HepG2 (cell line): ENCODE measurements around the gene DHX58. TPM values are rescaled to one million over a fixed set of nuclear protein-coding genes. Genes with fewer than 3 reads are reported as not detected.

Experiments
- ARID5B ChIP-seq: IDR thresholded peaks from 2 replicates; pipeline ENCODE4 v1.4.0; 2020; ENCODE audit warnings: mild to moderate bottlenecking, missing genetic modification reagents
- ATF1 ChIP-seq: IDR thresholded peaks from 2 replicates; pipeline ENCODE4 v1.6.1; 2016; ENCODE audit warnings: mild to moderate bottlenecking, control low read depth
- CCDC6 ChIP-seq: sonication (generic); formaldehyde crosslinking; IDR thresholded peaks from 2 replicates; pipeline ENCODE4 v1.8.1; 2022; ENCODE audit warnings: mild to moderate bottlenecking, missing genetic modification reagents, moderate library complexity
- CREB1 ChIP-seq, 2 experiments: fragments of 450-650 bp in 1 of 2; IDR thresholded peaks; 2 replicates each; pipeline ENCODE4 v1.6.1; 2016 to 2017; ENCODE audit warnings: control low read depth in 1 of 2, mild to moderate bottlenecking in 1 of 2, missing compliant biosample characterization in 1 of 2, missing genetic modification characterization in 1 of 2
- ELF3 ChIP-seq: IDR thresholded peaks from 2 replicates; pipeline ENCODE4 v1.6.1; 2016; ENCODE audit warnings: missing genetic modification reagents, missing compliant biosample characterization
- EP300 ChIP-seq, 3 experiments: sonication (generic) in 1 of 3; formaldehyde crosslinking in 1 of 3; IDR thresholded peaks; 2 replicates each; pipeline versions ENCODE4 v1.5.1 to v1.6.1; 2011 to 2020; ENCODE audit warnings: low read depth in 2 of 3, low read length in 2 of 3, borderline replicate concordance in 1 of 3, improper control_type of control experiment in 1 of 3, mild to moderate bottlenecking in 1 of 3, missing genetic modification reagents in 1 of 3, moderate library complexity in 1 of 3
- FIP1L1 ChIP-seq: fragments of 200-400 bp; formaldehyde crosslinking; IDR thresholded peaks from 2 replicates; pipeline ENCODE4 v1.6.1; 2018; ENCODE audit warnings: low read depth, mild to moderate bottlenecking, low read length, moderate library complexity, borderline replicate concordance; ENCODE audit not compliant: insufficient read depth
- GTF2F1 ChIP-seq: fragments of 150-350 bp; IDR thresholded peaks from 2 replicates; pipeline ENCODE4 v1.6.1; 2014; ENCODE audit warnings: low read length
- HBP1 ChIP-seq: IDR thresholded peaks from 2 replicates; pipeline ENCODE4 v1.6.1; 2016; ENCODE audit warnings: low read depth, control low read depth
- KDM6A ChIP-seq: IDR thresholded peaks from 2 replicates; pipeline ENCODE4 v1.6.1; 2016; ENCODE audit warnings: low read depth
- NR2F1 ChIP-seq, 2 experiments: fragments of 450-650 bp in 1 of 2; formaldehyde crosslinking in 1 of 2; IDR thresholded peaks; 2 replicates each; pipeline versions ENCODE4 v1.5.0 to v1.6.1; 2016 to 2020; ENCODE audit warnings: mild to moderate bottlenecking in 1 of 2, missing compliant biosample characterization in 1 of 2, missing genetic modification reagents in 1 of 2, moderate library complexity in 1 of 2
- SAP130 ChIP-seq: IDR thresholded peaks from 2 replicates; pipeline ENCODE4 v1.6.1; 2016; ENCODE audit warnings: low read depth
- TBX3 ChIP-seq: fragments of 450-650 bp; IDR thresholded peaks from 2 replicates; pipeline ENCODE4 v1.6.1; 2017; ENCODE audit warnings: antibody characterized with exemption, mild to moderate bottlenecking, inconsistent platforms, borderline replicate concordance
- TMF1 ChIP-seq: sonication (generic); formaldehyde crosslinking; IDR thresholded peaks from 2 replicates; pipeline ENCODE4 v1.8.1; 2022; ENCODE audit warnings: low read depth, missing genetic modification reagents
- ZMYM4 ChIP-seq: sonication (generic); formaldehyde crosslinking; IDR thresholded peaks from 2 replicates; pipeline ENCODE4 v1.8.1; 2023; ENCODE audit warnings: mild to moderate bottlenecking, missing genetic modification reagents
- ZNF136 ChIP-seq: sonication (generic); formaldehyde crosslinking; IDR thresholded peaks from 2 replicates; pipeline ENCODE4 v1.8.1; 2022; ENCODE audit warnings: low read depth, mild to moderate bottlenecking, moderate library complexity, missing genetic modification reagents
- ZNF264 ChIP-seq: sonication (generic); formaldehyde crosslinking; IDR thresholded peaks from 2 replicates; pipeline ENCODE4 v1.4.0; 2020; ENCODE audit warnings: missing genetic modification reagents
- ZNF331 ChIP-seq: sonication (generic); formaldehyde crosslinking; IDR thresholded peaks from 2 replicates; pipeline ENCODE4 v1.4.0; 2020; ENCODE audit warnings: missing genetic modification reagents
- ZNF431 ChIP-seq: sonication (generic); formaldehyde crosslinking; IDR thresholded peaks from 2 replicates; pipeline ENCODE4 v1.9.0; 2022; ENCODE audit warnings: missing genetic modification reagents, low read depth, mild to moderate bottlenecking, borderline replicate concordance
- ZNF580 ChIP-seq: IDR thresholded peaks from 2 replicates; pipeline ENCODE4 v1.6.1; 2016; ENCODE audit warnings: low read depth, borderline replicate concordance
- ZNF614 ChIP-seq: IDR thresholded peaks from 2 replicates; pipeline ENCODE4 v1.6.1; 2018; ENCODE audit warnings: missing biosample characterization, missing genetic modification reagents, inconsistent platforms, borderline replicate concordance
- ZNF709 ChIP-seq: sonication (generic); formaldehyde crosslinking; IDR thresholded peaks from 2 replicates; pipeline ENCODE4 v1.5.0; 2020; ENCODE audit warnings: mild to moderate bottlenecking, missing genetic modification reagents
- ZNF879 ChIP-seq: sonication (generic); formaldehyde crosslinking; IDR thresholded peaks from 2 replicates; pipeline ENCODE4 v1.8.1; 2023; ENCODE audit warnings: missing genetic modification reagents
- polyA plus RNA-seq, 8 experiments: library from polyadenylated mRNA; depleted of rRNA in 3 of 8; stranded (reverse) in 7 of 8; unstranded in 1 of 8; fragments of >200 nt; fragmentation: Illumina TruSeq in 4 of 8; extraction: Trizol in 4 of 8; gene quantifications; 2 replicates each; pipeline versions ENCODE4 v1.2.1 to v1.2.3, GENCODE V29; 2011 to 2016; ENCODE audit warnings: low read depth in 4 of 8, missing spikeins in 1 of 8, mixed read lengths in 1 of 8; ENCODE audit not compliant: insufficient read depth in 1 of 8
- total RNA-seq, 5 experiments: library from RNA; depleted of rRNA; stranded (reverse); fragments of >200 nt; fragmentation: Illumina TruSeq; extraction: Trizol; gene quantifications; 2 replicates each; pipeline ENCODE4 v1.2.3, GENCODE V29; 2016; ENCODE audit warnings: low read depth in 1 of 5

Gene DHX58
- total and polyA plus RNA-seq, 2 of the 13 experiments (the other 11 are each of a cell fraction or from before 2014, with no cell fraction given), result 6.7 to 7.8 TPM

GRCh38 chr17:42135664-42136653 lies 23.4 kb upstream of the DHX58 start (continued):
- 0 out of 2 replicates have a peak, but pooled peaks have one; percentile 57 for TF ChIP-seq ZNF614 (CRISPR knock-in tag)
- TF ChIP-seq TBX3, result no peak
- TF ChIP-seq GTF2F1, result no peak
- TF ChIP-seq NR2F1 (CRISPR knock-in tag; IDR thresholded peaks at IDR 0.05), result 0 out of 4 replicates have a peak, but pooled peaks of 1 of the 2 experiments have one; percentile 16
- TF ChIP-seq ZMYM4 (CRISPR knock-in tag), result peak; percentile 37; the same call in 1 of the 2 replicates
- TF ChIP-seq ZNF580, result peak; percentile 57; the same call in 1 of the 2 replicates
- TF ChIP-seq FIP1L1, result no peak
- TF ChIP-seq EP300 (IDR thresholded peaks at IDR 0.05; ENCODE audit: low read depth in 2 of 2, low read length in 2 of 2), result peak in 1 of 2 experiments; percentile 27; a peak in 1 of 4 replicates
- no peak for TF ChIP-seq EP300 (CRISPR knock-in tag; IDR thresholded peaks at IDR 0.05; ENCODE audit: borderline replicate concordance)
- no peak for TF ChIP-seq KDM6A
- TF ChIP-seq ELF3 (CRISPR knock-in tag), result peak; percentile 98
- TF ChIP-seq ZNF431 (CRISPR knock-in tag), result no peak
- TF ChIP-seq CREB1 (IDR thresholded peaks at IDR 0.05), result no peak
- peak; percentile 55; the same call in 1 of the 2 replicates for TF ChIP-seq CREB1 (CRISPR knock-in tag; IDR thresholded peaks at IDR 0.05)
- TF ChIP-seq ZNF331 (CRISPR knock-in tag), result peak; percentile 58; the same call in 1 of the 2 replicates
- no peak for TF ChIP-seq ZNF879 (CRISPR knock-in tag)
- TF ChIP-seq ZNF709, result peak; percentile 63; the same call in 1 of the 2 replicates
- no peak for TF ChIP-seq ATF1 (CRISPR knock-in tag)
- TF ChIP-seq ZNF136 (CRISPR knock-in tag), result no peak
- TF ChIP-seq ZNF264 (CRISPR knock-in tag), result 0 out of 2 replicates have a peak, but pooled peaks have one; percentile 40
- peak; percentile 83 for TF ChIP-seq ARID5B (CRISPR knock-in tag)
- TF ChIP-seq TMF1, result no peak
- TF ChIP-seq SAP130 (CRISPR knock-in tag), result peak; percentile 98
- TF ChIP-seq CCDC6, result no peak
- 0 out of 2 replicates have a peak, but pooled peaks have one; percentile 33 for TF ChIP-seq HBP1 (CRISPR knock-in tag)
